ENCODE measurements around the gene PPP1R9A.

Gene PPP1R9A

DNA sequence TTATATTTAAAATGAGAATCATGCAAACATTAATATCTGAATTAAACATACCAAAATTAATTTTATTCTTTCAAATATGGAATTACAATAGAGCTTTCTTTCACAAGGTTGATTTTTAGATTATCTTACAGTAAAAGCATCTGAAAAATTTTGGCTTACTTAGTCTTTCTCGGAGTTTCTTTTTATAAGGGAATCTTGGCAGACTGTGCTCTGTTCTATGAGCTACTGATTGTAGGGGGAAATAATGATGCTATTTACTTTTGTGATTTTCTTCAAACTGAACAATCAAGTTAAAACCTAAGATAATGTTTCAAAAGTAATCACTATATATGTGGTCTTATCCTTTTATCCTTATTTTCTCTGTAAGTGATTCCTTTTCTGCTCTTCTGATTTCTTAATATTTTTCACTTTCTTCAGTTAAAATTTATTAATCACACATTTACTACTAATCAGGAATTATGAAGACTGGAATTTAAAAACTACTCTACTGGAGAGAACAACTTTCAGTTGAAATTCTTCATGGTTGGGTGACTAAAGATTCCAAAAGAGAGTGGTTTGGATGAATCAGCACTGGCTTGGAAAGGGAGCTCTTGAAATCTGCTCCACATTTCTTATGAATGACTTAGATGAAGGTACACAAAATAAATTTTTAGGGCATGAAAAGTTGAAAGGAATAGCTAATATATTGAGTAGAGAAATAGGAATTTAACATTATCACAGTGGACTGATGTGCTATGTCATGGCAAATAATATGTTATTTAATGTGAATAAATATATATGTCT, 103.9 kb downstream of the PPP1R9A start:
- no peak for TF ChIP-seq ZNF565 (CRISPR knock-in tag; conservative IDR thresholded peaks at IDR 0.05; ENCODE audit: low read depth)
- TF ChIP-seq ISL1 (CRISPR knock-in tag; IDR thresholded peaks at IDR 0.05): no peak; the same call in 1 of the 2 replicates
- TF ChIP-seq, protein P1, sequence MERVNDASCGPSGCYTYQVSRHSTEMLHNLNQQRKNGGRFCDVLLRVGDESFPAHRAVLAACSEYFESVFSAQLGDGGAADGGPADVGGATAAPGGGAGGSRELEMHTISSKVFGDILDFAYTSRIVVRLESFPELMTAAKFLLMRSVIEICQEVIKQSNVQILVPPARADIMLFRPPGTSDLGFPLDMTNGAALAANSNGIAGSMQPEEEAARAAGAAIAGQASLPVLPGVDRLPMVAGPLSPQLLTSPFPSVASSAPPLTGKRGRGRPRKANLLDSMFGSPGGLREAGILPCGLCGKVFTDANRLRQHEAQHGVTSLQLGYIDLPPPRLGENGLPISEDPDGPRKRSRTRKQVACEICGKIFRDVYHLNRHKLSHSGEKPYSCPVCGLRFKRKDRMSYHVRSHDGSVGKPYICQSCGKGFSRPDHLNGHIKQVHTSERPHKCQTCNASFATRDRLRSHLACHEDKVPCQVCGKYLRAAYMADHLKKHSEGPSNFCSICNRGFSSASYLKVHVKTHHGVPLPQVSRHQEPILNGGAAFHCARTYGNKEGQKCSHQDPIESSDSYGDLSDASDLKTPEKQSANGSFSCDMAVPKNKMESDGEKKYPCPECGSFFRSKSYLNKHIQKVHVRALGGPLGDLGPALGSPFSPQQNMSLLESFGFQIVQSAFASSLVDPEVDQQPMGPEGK (CRISPR knock-in tag; IDR thresholded peaks at IDR 0.05; ENCODE audit: borderline replicate concordance): no peak
- TF ChIP-seq, protein P2, sequence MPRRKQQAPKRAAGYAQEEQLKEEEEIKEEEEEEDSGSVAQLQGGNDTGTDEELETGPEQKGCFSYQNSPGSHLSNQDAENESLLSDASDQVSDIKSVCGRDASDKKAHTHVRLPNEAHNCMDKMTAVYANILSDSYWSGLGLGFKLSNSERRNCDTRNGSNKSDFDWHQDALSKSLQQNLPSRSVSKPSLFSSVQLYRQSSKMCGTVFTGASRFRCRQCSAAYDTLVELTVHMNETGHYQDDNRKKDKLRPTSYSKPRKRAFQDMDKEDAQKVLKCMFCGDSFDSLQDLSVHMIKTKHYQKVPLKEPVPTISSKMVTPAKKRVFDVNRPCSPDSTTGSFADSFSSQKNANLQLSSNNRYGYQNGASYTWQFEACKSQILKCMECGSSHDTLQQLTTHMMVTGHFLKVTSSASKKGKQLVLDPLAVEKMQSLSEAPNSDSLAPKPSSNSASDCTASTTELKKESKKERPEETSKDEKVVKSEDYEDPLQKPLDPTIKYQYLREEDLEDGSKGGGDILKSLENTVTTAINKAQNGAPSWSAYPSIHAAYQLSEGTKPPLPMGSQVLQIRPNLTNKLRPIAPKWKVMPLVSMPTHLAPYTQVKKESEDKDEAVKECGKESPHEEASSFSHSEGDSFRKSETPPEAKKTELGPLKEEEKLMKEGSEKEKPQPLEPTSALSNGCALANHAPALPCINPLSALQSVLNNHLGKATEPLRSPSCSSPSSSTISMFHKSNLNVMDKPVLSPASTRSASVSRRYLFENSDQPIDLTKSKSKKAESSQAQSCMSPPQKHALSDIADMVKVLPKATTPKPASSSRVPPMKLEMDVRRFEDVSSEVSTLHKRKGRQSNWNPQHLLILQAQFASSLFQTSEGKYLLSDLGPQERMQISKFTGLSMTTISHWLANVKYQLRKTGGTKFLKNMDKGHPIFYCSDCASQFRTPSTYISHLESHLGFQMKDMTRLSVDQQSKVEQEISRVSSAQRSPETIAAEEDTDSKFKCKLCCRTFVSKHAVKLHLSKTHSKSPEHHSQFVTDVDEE (CRISPR knock-in tag; IDR thresholded peaks at IDR 0.05): no peak
- no peak for TF ChIP-seq TOX (CRISPR knock-in tag; IDR thresholded peaks at IDR 0.05; ENCODE audit: borderline replicate concordance)
- TF ChIP-seq ZFP30 (CRISPR knock-in tag; IDR thresholded peaks at IDR 0.05): no peak
- peak; percentile 71 for ATAC-seq

DNA sequence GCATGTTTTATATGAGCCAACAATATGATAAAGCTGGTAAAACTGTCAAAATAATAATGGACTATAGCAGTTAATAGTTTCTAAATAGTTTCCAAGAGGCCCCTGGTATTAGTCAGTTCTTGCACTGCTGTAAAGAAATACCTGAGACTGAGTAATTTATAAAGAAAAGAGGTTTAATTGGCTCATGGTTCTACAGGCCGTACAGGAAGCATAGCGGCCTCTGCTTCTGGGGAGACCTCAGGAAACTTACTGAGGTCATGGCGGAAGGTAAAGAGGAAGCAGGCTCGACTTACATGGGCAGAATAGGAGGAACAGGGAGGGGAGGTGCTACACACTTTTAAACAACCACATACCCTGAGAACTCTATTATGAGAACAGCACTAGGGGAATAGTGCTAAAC, 104.6 kb downstream of the PPP1R9A start:
- ATAC-seq: no peak; the same call in 1 of the 3 replicates
- TF ChIP-seq SNAI2 (CRISPR knock-in tag; IDR thresholded peaks at IDR 0.05) (no peak), ZNF70 (CRISPR knock-in tag; IDR thresholded peaks at IDR 0.05) (no peak)

DNA sequence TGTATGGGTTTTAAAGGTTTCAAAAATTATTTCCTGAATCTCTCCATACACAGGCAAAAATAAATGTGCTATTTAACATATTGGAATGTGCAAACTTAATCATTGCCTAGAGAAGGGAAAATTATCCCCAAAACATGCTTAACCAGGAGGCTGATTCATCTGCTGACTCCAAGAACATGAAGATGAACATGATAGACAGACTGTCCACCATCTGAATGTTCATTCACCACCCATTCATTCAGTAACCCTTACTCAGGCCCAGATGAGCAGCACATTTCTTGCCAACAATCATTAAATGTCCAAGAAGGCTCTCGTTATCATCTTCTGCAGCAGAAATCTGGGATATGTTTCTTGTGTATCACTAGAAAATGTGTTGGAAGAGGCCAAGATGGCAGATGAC, 110.6 kb downstream of the PPP1R9A start:
- TF ChIP-seq ZNF8 (CRISPR knock-in tag; IDR thresholded peaks at IDR 0.05) (no peak), ISL1 (CRISPR knock-in tag; IDR thresholded peaks at IDR 0.05) (no peak), OSR1 (CRISPR knock-in tag; IDR thresholded peaks at IDR 0.05) (no peak), CSDC2 (CRISPR knock-in tag; IDR thresholded peaks at IDR 0.05) (no peak), ZNF565 (CRISPR knock-in tag; conservative IDR thresholded peaks at IDR 0.05; ENCODE audit: low read depth) (no peak), ZFP3 (CRISPR knock-in tag; IDR thresholded peaks at IDR 0.05) (no peak), TOX (CRISPR knock-in tag; IDR thresholded peaks at IDR 0.05; ENCODE audit: borderline replicate concordance) (no peak), SNAI2 (CRISPR knock-in tag; IDR thresholded peaks at IDR 0.05) (no peak), BACH2 (CRISPR knock-in tag; IDR thresholded peaks at IDR 0.05; ENCODE audit: borderline replicate concordance) (no peak), GLIS3 (CRISPR knock-in tag; IDR thresholded peaks at IDR 0.05) (no peak), ZC3H10 (CRISPR knock-in tag; IDR thresholded peaks at IDR 0.05) (no peak), RARB (CRISPR knock-in tag; IDR thresholded peaks at IDR 0.05) (no peak), ZFP30 (CRISPR knock-in tag; IDR thresholded peaks at IDR 0.05) (no peak), TCF4 (CRISPR knock-in tag; IDR thresholded peaks at IDR 0.05; ENCODE audit: borderline replicate concordance) (no peak), ZNF70 (CRISPR knock-in tag; IDR thresholded peaks at IDR 0.05) (no peak)
- TF ChIP-seq, protein P1 (CRISPR knock-in tag; IDR thresholded peaks at IDR 0.05; ENCODE audit: borderline replicate concordance): no peak
- TF ChIP-seq, protein P3, sequence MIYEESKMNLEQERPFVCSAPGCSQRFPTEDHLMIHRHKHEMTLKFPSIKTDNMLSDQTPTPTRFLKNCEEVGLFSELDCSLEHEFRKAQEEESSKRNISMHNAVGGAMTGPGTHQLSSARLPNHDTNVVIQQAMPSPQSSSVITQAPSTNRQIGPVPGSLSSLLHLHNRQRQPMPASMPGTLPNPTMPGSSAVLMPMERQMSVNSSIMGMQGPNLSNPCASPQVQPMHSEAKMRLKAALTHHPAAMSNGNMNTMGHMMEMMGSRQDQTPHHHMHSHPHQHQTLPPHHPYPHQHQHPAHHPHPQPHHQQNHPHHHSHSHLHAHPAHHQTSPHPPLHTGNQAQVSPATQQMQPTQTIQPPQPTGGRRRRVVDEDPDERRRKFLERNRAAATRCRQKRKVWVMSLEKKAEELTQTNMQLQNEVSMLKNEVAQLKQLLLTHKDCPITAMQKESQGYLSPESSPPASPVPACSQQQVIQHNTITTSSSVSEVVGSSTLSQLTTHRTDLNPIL (CRISPR knock-in tag; IDR thresholded peaks at IDR 0.05; ENCODE audit: low read depth): no peak
- TF ChIP-seq, protein P2 (CRISPR knock-in tag; IDR thresholded peaks at IDR 0.05): no peak
- no peak for ATAC-seq

Measured in SK-N-SH treated with all-trans-retinoic acid at 6 μM for 48 hours (cell line).